GM19239 (cell line): Measurements from ENCODE around the gene CNN1.
A peak's percentile ranks its signal among the peaks of the same experiment; 100 is the strongest.

Experiments
- DNase-seq: peaks from one replicate; pipeline ENCODE4 v3.0.0; 2011; ENCODE audit warnings: low spot score; ENCODE audit not compliant: insufficient read length
- FAIRE-seq: peaks from 2 replicates; lab custom pipeline; 2011; peaks lifted over from hg19 to GRCh38; lab: Jason Lieb, UNC

CNN1 gene

GRCh38 chr19:11530432-11530831, 8.2 kb upstream of the CNN1 start:
- no peak for FAIRE-seq
- no peak for DNase-seq

- FAIRE-seq, result no peak
- no peak for DNase-seq
These were observed 4.1 kb upstream of the CNN1 start for GRCh38 chr19:11534538-11534937.

GRCh38 chr19:11534948-11535347, 3.7 kb upstream of the CNN1 start:
- DNase-seq, result no peak
- no peak for FAIRE-seq

- FAIRE-seq (peak; percentile 91), DNase-seq (peak; percentile 92)
These were observed 2.7 kb upstream of the CNN1 start for GRCh38 chr19:11535792-11536595.

GRCh38 chr19:11539495-11540365, 1.1 kb downstream of the CNN1 start:
- FAIRE-seq, result no peak

GRCh38 chr19:11540645-11541044, 2.0 kb downstream of the CNN1 start:
- DNase-seq (no peak), FAIRE-seq (no peak)

More at GRCh38 chr19:11539495-11540365, 1.1 kb downstream of the CNN1 start:
- DNase-seq, result no peak

- FAIRE-seq (no peak), DNase-seq (no peak)
These were observed 2.6 kb downstream of the CNN1 start for GRCh38 chr19:11541238-11541637.

GRCh38 chr19:11547929-11548700, 9.5 kb downstream of the CNN1 start:
- no peak for FAIRE-seq
- no peak for DNase-seq

- no peak for FAIRE-seq
These were observed 10.8 kb downstream of the CNN1 start for GRCh38 chr19:11549386-11549953.

GRCh38 chr19:11550265-11550664, 11.6 kb downstream of the CNN1 start:
- no peak for FAIRE-seq
- no peak for DNase-seq

More at GRCh38 chr19:11549386-11549953, 10.8 kb downstream of the CNN1 start:
- no peak for DNase-seq

- FAIRE-seq (no peak), DNase-seq (no peak)
These were observed 13.1 kb downstream of the CNN1 start for GRCh38 chr19:11551603-11552235.

GRCh38 chr19:11552666-11553372, 14.2 kb downstream of the CNN1 start:
- DNase-seq (no peak), FAIRE-seq (no peak)

GRCh38 chr19:11554160-11554559, 15.5 kb downstream of the CNN1 start:
- no peak for FAIRE-seq
- DNase-seq, result peak; percentile 55

- no peak for FAIRE-seq
These were observed 16.6 kb downstream of the CNN1 start for GRCh38 chr19:11555246-11555645.

GRCh38 chr19:11556634-11557420, 18.2 kb downstream of the CNN1 start:
- no peak for FAIRE-seq

More at GRCh38 chr19:11555246-11555645, 16.6 kb downstream of the CNN1 start:
- DNase-seq, result no peak

GRCh38 chr19:11558881-11559828, 20.5 kb downstream of the CNN1 start, which contains the start of gene ELOF1:
Gene ELOF1, minus strand, starts transcription at chr19:11559230. Its CDS starts 4,883 bp downstream, at chr19:11554347.
- DNase-seq (peak; percentile 95), FAIRE-seq (peak; percentile 96)

More at GRCh38 chr19:11556634-11557420, 18.2 kb downstream of the CNN1 start:
- no peak for DNase-seq
